GM12878 (cell line): ENCODE data around the gene PXT1. TPM values are rescaled to one million over a fixed set of nuclear protein-coding genes. Genes with fewer than 3 reads are reported as not detected.

ENCODE experiments used
- ASH2L ChIP-seq: fragments of 300-600, 200-600 bp; sonication (generic); IDR thresholded peaks from 2 replicates; pipeline ENCODE4 v1.6.1; 2017; ENCODE audit warnings: low read depth, mild to moderate bottlenecking, borderline replicate concordance
- CREM ChIP-seq: IDR thresholded peaks from 2 replicates; pipeline ENCODE4 v1.6.1; 2014; ENCODE audit warnings: antibody characterized with exemption, low read depth
- EZH2 ChIP-seq: IDR thresholded peaks from 2 replicates; pipeline ENCODE4 v1.6.1; 2012; ENCODE audit warnings: low read depth, mild to moderate bottlenecking, control low read depth, inconsistent platforms, low read length, borderline replicate concordance; ENCODE audit not compliant: control insufficient read depth
- FOXK2 ChIP-seq: fragments of 450-650 bp; IDR thresholded peaks from 2 replicates; pipeline ENCODE4 v1.6.1; 2017; ENCODE audit warnings: mild to moderate bottlenecking, moderate library complexity
- JUND ChIP-seq: IDR thresholded peaks from 2 replicates; pipeline ENCODE4 v1.6.1; 2012; ENCODE audit warnings: low read depth, mild to moderate bottlenecking, low read length, improper control_type of control experiment, moderate library complexity
- MEF2B ChIP-seq: fragments of 450-650 bp; IDR thresholded peaks from 2 replicates; pipeline ENCODE4 v1.6.1; 2018; ENCODE audit warnings: mild to moderate bottlenecking, moderate library complexity; ENCODE audit not compliant: partially characterized antibody, poor library complexity, severe bottlenecking
- MTA2 ChIP-seq: fragments of 450-650 bp; IDR thresholded peaks from 2 replicates; pipeline ENCODE4 v1.6.1; 2016; ENCODE audit warnings: low read depth, mild to moderate bottlenecking, moderate library complexity
- MTA3 ChIP-seq: IDR thresholded peaks from 2 replicates; pipeline ENCODE4 v1.6.1; 2012; ENCODE audit warnings: low read length, inconsistent platforms, borderline replicate concordance
- NFXL1 ChIP-seq: fragments of 450-650 bp; IDR thresholded peaks from 2 replicates; pipeline ENCODE4 v1.6.1; 2017; ENCODE audit warnings: antibody characterized with exemption, mild to moderate bottlenecking, borderline replicate concordance
- NR2C1 ChIP-seq: fragments of 450-650 bp; IDR thresholded peaks from 2 replicates; pipeline ENCODE4 v1.6.1; 2017; ENCODE audit warnings: antibody characterized with exemption, mild to moderate bottlenecking, moderate library complexity
- NRF1 ChIP-seq: conservative IDR thresholded peaks from 2 replicates; pipeline ENCODE4 v1.6.1; 2011; ENCODE audit warnings: mild to moderate bottlenecking, low read depth, low read length, improper control_type of control experiment
- RBBP5 ChIP-seq: fragments of 200-600 bp; sonication (generic); conservative IDR thresholded peaks from 2 replicates; pipeline ENCODE4 v1.6.1; 2016
- YY1 ChIP-seq: IDR thresholded peaks from 2 replicates; pipeline ENCODE4 v1.6.1; 2011; ENCODE audit warnings: low read depth, mild to moderate bottlenecking, low read length
- polyA plus RNA-seq, 11 experiments: library from polyadenylated mRNA; depleted of rRNA in 4 of 11; unstranded in 6 of 11; stranded (reverse) in 5 of 11; fragments of >200 nt; fragmentation: Nextera tagmentation in 4 of 11; fragmentation: Illumina TruSeq in 1 of 11; extraction: Ambion mirVana in 4 of 11; extraction: Trizol in 1 of 11; gene quantifications; 1 replicate in 1 of 11; 2 replicates in 10 of 11; pipeline versions ENCODE4 v1.2.1 to v1.2.3, GENCODE V29; 2011 to 2016; ENCODE audit warnings: inconsistent platforms in 2 of 11, missing spikeins in 2 of 11, low read depth in 1 of 11
- total RNA-seq, 4 experiments: library from RNA; depleted of rRNA in 3 of 4; stranded (reverse); fragments of >200 nt in 3 of 4; fragmentation: Illumina TruSeq in 1 of 4; extraction: Trizol in 1 of 4; gene quantifications; 2 replicates each; pipeline versions ENCODE4 v1.2.1 to v1.2.3, GENCODE V29; 2013 to 2021
- TF ChIP-seq, protein P1 (sequence below), 3 experiments: IDR thresholded peaks in 2 of 3; conservative IDR thresholded peaks in 1 of 3; 2 replicates each; pipeline ENCODE4 v1.5.1; 2011; ENCODE audit warnings: low read depth in 3 of 3, low read length in 3 of 3, mild to moderate bottlenecking in 3 of 3, control low read depth in 2 of 3, moderate library complexity in 2 of 3, inconsistent platforms in 1 of 3, mixed read lengths in 1 of 3; ENCODE audit not compliant: control insufficient read depth in 2 of 3, insufficient read depth in 1 of 3; ENCODE audit errors: extremely low read depth in 1 of 3
- TF ChIP-seq, protein P2 (sequence below): fragments of 450-650 bp; IDR thresholded peaks from 2 replicates; pipeline ENCODE4 v1.6.1; 2017; ENCODE audit warnings: mild to moderate bottlenecking, moderate library complexity
- TF ChIP-seq, protein P3 (sequence below): IDR thresholded peaks from 2 replicates; pipeline ENCODE4 v1.6.1; 2011; ENCODE audit warnings: low read depth, mild to moderate bottlenecking, low read length, moderate library complexity, borderline replicate concordance; ENCODE audit errors: extremely low read depth
- TF ChIP-seq, protein P4 (sequence below): fragments of 450-650 bp; IDR thresholded peaks from 2 replicates; pipeline ENCODE4 v1.6.1; 2018; ENCODE audit warnings: borderline replicate concordance, mild to moderate bottlenecking; ENCODE audit not compliant: partially characterized antibody

Gene PXT1
- total and polyA plus RNA-seq, 10 of the 15 experiments (the other 5 are each of a cell fraction or from before 2014, with no cell fraction given) = 0.27 to 2.9 (median 0.50) TPM

DNA sequence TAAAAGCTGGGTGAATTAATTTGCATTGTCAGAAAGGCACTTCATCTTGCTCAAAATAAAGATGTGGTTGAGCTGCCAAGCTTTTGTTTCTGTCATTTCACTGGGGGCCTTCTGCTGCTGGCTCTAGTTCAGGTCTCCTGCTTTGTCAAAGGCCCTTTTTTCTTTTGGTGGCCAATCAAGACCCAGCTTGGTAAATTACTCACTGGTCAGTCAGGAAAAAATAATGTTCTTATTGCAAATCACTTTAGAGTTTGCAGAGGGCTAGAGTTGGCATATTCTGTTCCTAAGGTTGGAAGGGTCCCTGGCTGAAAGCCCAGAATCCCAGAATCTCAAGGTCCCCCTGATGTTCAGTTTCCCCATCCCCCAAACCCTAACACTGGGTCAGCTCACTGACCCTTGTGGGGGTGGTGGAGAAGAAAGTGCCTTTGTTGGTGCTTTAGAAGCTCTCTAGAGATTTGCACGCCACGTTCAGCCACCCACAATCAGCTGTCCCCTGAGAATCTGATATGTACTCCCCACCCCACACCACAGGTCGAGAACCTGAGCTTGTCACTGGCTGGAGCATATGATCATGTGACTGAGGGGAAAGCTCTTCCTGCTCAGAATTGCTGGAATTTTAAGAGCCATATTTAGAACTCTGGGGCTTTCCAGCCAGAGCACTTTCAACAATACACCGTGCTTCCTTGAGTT lies 84.3 kb downstream of the PXT1 start (continued):
- no peak for TF ChIP-seq RBBP5
- no peak for TF ChIP-seq ASH2L
- no peak for TF ChIP-seq EZH2
- TF ChIP-seq, protein P1, sequence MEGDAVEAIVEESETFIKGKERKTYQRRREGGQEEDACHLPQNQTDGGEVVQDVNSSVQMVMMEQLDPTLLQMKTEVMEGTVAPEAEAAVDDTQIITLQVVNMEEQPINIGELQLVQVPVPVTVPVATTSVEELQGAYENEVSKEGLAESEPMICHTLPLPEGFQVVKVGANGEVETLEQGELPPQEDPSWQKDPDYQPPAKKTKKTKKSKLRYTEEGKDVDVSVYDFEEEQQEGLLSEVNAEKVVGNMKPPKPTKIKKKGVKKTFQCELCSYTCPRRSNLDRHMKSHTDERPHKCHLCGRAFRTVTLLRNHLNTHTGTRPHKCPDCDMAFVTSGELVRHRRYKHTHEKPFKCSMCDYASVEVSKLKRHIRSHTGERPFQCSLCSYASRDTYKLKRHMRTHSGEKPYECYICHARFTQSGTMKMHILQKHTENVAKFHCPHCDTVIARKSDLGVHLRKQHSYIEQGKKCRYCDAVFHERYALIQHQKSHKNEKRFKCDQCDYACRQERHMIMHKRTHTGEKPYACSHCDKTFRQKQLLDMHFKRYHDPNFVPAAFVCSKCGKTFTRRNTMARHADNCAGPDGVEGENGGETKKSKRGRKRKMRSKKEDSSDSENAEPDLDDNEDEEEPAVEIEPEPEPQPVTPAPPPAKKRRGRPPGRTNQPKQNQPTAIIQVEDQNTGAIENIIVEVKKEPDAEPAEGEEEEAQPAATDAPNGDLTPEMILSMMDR (IDR thresholded peaks at IDR 0.05 in 2 of 3, conservative IDR thresholded peaks at IDR 0.05 in 1 of 3; ENCODE audit: control insufficient read depth in 2 of 3, extremely low read depth in 1 of 3, insufficient read depth in 1 of 3, low read depth in 3 of 3, low read length in 3 of 3) = no peak
- peak; percentile 55; the same call in 1 of the 2 replicates for TF ChIP-seq CREM
- TF ChIP-seq, protein P2, sequence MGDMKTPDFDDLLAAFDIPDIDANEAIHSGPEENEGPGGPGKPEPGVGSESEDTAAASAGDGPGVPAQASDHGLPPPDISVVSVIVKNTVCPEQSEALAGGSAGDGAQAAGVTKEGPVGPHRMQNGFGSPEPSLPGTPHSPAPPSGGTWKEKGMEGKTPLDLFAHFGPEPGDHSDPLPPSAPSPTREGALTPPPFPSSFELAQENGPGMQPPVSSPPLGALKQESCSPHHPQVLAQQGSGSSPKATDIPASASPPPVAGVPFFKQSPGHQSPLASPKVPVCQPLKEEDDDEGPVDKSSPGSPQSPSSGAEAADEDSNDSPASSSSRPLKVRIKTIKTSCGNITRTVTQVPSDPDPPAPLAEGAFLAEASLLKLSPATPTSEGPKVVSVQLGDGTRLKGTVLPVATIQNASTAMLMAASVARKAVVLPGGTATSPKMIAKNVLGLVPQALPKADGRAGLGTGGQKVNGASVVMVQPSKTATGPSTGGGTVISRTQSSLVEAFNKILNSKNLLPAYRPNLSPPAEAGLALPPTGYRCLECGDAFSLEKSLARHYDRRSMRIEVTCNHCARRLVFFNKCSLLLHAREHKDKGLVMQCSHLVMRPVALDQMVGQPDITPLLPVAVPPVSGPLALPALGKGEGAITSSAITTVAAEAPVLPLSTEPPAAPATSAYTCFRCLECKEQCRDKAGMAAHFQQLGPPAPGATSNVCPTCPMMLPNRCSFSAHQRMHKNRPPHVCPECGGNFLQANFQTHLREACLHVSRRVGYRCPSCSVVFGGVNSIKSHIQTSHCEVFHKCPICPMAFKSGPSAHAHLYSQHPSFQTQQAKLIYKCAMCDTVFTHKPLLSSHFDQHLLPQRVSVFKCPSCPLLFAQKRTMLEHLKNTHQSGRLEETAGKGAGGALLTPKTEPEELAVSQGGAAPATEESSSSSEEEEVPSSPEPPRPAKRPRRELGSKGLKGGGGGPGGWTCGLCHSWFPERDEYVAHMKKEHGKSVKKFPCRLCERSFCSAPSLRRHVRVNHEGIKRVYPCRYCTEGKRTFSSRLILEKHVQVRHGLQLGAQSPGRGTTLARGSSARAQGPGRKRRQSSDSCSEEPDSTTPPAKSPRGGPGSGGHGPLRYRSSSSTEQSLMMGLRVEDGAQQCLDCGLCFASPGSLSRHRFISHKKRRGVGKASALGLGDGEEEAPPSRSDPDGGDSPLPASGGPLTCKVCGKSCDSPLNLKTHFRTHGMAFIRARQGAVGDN = no peak
- peak; percentile 99 for TF ChIP-seq MEF2B
- TF ChIP-seq, protein P3, sequence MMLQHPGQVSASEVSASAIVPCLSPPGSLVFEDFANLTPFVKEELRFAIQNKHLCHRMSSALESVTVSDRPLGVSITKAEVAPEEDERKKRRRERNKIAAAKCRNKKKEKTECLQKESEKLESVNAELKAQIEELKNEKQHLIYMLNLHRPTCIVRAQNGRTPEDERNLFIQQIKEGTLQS = peak; percentile 44; the same call in 1 of the 2 replicates
- peak; percentile 35; the same call in 1 of the 2 replicates for TF ChIP-seq NR2C1
- TF ChIP-seq MTA3 = no peak; the same call in 1 of the 2 replicates
- TF ChIP-seq MTA2 = peak; percentile 81
- peak; percentile 59; the same call in 1 of the 2 replicates for TF ChIP-seq FOXK2
- TF ChIP-seq, protein P4, sequence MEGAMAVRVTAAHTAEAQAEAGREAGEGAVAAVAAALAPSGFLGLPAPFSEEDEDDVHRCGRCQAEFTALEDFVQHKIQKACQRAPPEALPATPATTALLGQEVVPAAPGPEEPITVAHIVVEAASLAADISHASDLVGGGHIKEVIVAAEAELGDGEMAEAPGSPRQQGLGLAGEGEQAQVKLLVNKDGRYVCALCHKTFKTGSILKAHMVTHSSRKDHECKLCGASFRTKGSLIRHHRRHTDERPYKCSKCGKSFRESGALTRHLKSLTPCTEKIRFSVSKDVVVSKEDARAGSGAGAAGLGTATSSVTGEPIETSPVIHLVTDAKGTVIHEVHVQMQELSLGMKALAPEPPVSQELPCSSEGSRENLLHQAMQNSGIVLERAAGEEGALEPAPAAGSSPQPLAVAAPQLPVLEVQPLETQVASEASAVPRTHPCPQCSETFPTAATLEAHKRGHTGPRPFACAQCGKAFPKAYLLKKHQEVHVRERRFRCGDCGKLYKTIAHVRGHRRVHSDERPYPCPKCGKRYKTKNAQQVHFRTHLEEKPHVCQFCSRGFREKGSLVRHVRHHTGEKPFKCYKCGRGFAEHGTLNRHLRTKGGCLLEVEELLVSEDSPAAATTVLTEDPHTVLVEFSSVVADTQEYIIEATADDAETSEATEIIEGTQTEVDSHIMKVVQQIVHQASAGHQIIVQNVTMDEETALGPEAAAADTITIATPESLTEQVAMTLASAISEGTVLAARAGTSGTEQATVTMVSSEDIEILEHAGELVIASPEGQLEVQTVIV = no peak
- no peak for TF ChIP-seq NRF1
- no peak for TF ChIP-seq YY1
- no peak for TF ChIP-seq NFXL1
- TF ChIP-seq JUND = no peak
